Cardiac fibroblast (primary cell): ENCODE measurements around the gene CLEC16A.

Experiments
- DNase-seq, 2 donors: peaks; one replicate each; pipeline versions ENCODE4 v3.0.0 to v3.0.0-alpha.2; 2010; ENCODE audit warnings: low read depth in 2 of 2
- H3K4me3 ChIP-seq, 2 donors: replicated peaks in 1 of 2; 1 replicate in 1 of 2; 2 replicates in 1 of 2; pipeline ENCODE4 v1.5.1; 2011; ENCODE audit warnings: low read depth in 2 of 2, low read length in 2 of 2, mild to moderate bottlenecking in 2 of 2, moderate library complexity in 1 of 2
- CTCF ChIP-seq: IDR thresholded peaks from one replicate; pipeline ENCODE4 v1.5.1; 2011; ENCODE audit warnings: low read depth, mild to moderate bottlenecking, low read length, inconsistent platforms

CLEC16A gene

GRCh38 chr16:11151885-11152629 is 207.7 kb downstream of the CLEC16A start:
- TF ChIP-seq CTCF: no peak
- DNase-seq: no peak
- H3K4me3 ChIP-seq: no peak overlapping the region

DNA sequence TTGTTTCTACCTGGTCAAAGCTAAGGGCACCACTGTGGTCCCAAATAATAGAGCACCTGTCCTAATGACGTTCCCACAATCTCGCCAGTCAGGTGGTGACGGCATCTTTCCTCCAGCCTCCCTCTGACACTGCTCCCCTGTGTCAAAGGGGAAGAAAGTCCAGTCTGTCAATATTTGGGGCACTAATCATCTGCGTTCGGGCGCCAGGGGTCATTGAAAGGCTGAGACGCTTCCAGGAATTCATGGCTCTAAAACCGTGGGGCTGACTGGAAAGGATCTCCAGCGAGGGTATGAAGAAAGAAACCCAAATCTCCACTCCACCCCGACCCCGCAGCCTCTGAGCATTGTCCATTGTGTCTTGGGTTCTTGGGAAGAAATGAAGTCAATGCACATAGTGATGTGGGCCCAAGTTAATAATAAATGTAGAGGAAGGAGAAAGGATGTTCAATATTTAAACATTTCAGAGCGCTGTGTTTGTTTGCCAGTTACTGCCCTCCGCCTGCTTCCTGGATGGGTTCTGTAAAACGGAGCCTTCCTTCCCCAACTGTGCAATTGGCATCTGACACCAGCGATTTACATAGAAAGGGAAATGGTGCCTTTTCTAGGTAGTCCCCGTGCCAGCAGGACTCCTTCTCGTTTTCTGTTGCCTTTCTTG is 208.4 kb downstream of the CLEC16A start:
- no peak overlapping the region for H3K4me3 ChIP-seq
- no peak for TF ChIP-seq CTCF
- DNase-seq: no peak

DNA sequence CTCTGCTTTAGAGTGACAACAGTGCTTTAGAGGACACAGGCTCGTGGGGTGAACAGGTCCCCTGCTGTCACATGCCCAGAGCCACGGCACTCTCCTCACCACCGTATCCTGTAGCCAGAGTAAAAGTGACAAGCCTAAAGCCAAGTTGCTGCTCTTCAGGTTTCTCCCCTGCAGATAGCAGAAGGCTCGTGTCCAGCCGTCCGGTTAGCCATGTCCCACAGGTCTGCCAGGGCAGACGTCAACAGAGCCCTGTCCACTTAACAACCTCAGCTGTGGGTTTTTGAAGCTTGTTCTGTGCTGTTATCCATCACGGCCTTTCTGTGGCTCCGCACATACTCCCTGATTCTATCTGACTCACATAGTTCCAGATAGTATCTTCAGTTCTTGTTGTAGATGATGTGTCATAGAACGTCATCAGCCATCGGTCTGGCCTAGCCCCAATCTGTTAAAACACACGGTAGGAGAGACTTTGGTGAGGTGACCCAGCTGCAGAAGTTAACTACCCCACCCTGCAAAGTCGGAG is 211.0 kb downstream of the CLEC16A start:
- no peak overlapping the region for H3K4me3 ChIP-seq
- peak; percentile 68 to 82 for DNase-seq
- TF ChIP-seq CTCF: no peak

DNA sequence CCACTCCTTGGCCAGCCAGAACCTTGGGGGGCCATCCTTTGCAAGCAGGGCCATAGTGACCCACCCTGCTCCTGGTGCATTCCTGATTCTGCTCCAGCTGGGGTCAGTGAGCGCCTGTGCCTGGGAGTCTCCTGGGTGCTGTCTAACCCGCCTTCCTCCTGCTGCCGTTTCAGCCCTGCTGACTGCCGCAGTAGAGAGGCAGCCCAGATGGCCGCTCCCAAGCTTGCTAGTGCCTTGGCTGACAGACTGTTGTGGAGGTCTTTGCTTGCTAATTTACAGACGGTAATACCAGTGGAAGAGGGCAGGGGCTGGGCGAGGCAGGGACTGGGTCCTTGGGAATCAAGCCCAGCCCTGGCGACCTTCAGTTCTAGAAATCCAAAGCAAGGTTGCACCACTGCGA is 212.0 kb downstream of the CLEC16A start:
- TF ChIP-seq CTCF: no peak
- DNase-seq: no peak
- no peak overlapping the region for H3K4me3 ChIP-seq

DNA sequence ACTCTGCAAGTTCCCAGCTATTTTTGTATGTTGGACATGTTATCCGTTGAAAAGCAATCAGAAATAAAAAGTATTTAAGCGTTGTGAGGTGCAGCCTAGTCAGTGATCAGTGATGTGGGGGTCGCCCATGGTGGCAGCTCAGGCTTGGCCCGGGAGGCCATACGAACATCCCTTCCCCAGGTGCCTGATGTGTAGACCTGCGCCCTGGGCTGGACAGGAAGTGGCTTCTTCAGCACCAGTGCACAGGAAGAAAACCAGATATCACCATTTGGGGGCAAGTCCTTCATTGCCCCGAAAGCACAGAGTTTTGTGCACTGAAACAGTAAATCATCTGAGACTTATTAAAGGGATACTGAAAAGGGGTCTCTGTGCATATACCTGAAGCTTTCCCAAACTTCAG is 212.8 kb downstream of the CLEC16A start:
- TF ChIP-seq CTCF: no peak
- DNase-seq: no peak
- no peak overlapping the region for H3K4me3 ChIP-seq

DNA sequence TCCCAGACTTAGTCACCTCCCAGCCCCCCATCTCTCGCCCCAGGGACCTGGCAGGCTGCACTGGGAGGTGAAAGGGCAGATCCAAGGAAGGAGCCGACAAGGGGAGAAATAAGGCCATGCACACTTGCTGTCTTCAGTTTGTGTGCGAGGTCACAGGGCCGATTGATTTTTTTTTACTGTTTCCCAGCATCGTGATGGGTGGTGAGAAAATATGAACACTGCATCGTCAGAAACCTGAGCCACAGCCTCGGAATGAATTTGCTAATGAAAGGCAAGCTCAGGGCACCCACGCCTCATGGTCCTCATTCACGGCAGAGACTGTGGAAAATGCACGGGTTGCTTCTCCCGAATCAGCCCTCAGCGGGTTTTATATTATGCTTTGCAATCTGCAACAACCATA is 213.7 kb downstream of the CLEC16A start:
- no peak for DNase-seq
- no peak overlapping the region for H3K4me3 ChIP-seq

More for the DNA sequence above, 213.7 kb downstream of the CLEC16A start:
- TF ChIP-seq CTCF: no peak
